Mesenchymal stem cell (in vitro differentiated cells and primary cell): Measurements from ENCODE around the gene UNC5C.

Experiments used
- DNase-seq: peaks from one replicate; pipeline ENCODE4 v3.0.0-alpha.2; 2013
- H2AFZ ChIP-seq: one replicate; pipeline ENCODE4 v1.6.1; 2013; ENCODE audit warnings: low read depth, mild to moderate bottlenecking, control low read depth, inconsistent platforms, low read length, moderate library complexity
- H2AK5ac ChIP-seq: 2 replicates; pipeline ENCODE4 v1.6.1; 2013; ENCODE audit warnings: low read length, moderate library complexity, mild to moderate bottlenecking, inconsistent platforms; ENCODE audit not compliant: severe bottlenecking
- H2BK120ac ChIP-seq: one replicate; pipeline ENCODE4 v1.6.1; 2013; ENCODE audit warnings: low read depth, mild to moderate bottlenecking, inconsistent platforms, low read length, moderate library complexity
- H2BK12ac ChIP-seq, 2 experiments: one replicate each; pipeline ENCODE4 v1.6.1; 2013; ENCODE audit warnings: inconsistent platforms in 2 of 2, low read length in 2 of 2, mild to moderate bottlenecking in 2 of 2, moderate library complexity in 2 of 2, control low read depth in 1 of 2
- H2BK15ac ChIP-seq: one replicate; pipeline ENCODE4 v1.6.1; 2013; ENCODE audit warnings: mild to moderate bottlenecking, low read depth, inconsistent platforms; ENCODE audit not compliant: poor library complexity, severe bottlenecking
- H2BK5ac ChIP-seq: 2 replicates; pipeline ENCODE4 v1.6.1; 2013; ENCODE audit warnings: low read depth, mild to moderate bottlenecking, low read length, control low read depth, inconsistent platforms; ENCODE audit not compliant: poor library complexity, severe bottlenecking
- H3K14ac ChIP-seq, 2 experiments: one replicate each; pipeline ENCODE4 v1.6.1; 2013; ENCODE audit warnings: inconsistent platforms in 2 of 2, low read length in 2 of 2, control low read depth in 1 of 2, mild to moderate bottlenecking in 1 of 2, moderate library complexity in 1 of 2
- H3K18ac ChIP-seq, 2 experiments: one replicate each; pipeline ENCODE4 v1.6.1; 2013; ENCODE audit warnings: inconsistent platforms in 2 of 2, low read length in 2 of 2, control low read depth in 1 of 2, low read depth in 1 of 2, mild to moderate bottlenecking in 1 of 2
- H3K23ac ChIP-seq, 2 experiments: one replicate each; pipeline ENCODE4 v1.6.1; 2013; ENCODE audit warnings: inconsistent platforms in 2 of 2, low read length in 2 of 2, mild to moderate bottlenecking in 2 of 2, moderate library complexity in 2 of 2, control low read depth in 1 of 2
- H3K27ac ChIP-seq: 2 replicates; pipeline ENCODE4 v1.5.1; 2013; ENCODE audit warnings: mild to moderate bottlenecking, moderate library complexity, low read length, control low read depth, inconsistent platforms; ENCODE audit not compliant: poor library complexity, severe bottlenecking
- H3K27me3 ChIP-seq, 2 experiments: 2 replicates each; pipeline versions ENCODE4 v1.6.1 to v1.7.0; 2013; ENCODE audit warnings: low read length in 2 of 2, mild to moderate bottlenecking in 2 of 2, moderate library complexity in 2 of 2, control low read depth in 1 of 2, inconsistent platforms in 1 of 2; ENCODE audit not compliant: control insufficient read depth in 1 of 2, insufficient read depth in 1 of 2
- H3K36me3 ChIP-seq, 2 experiments: 2 replicates each; pipeline versions ENCODE4 v1.6.1 to v1.7.0; 2013; ENCODE audit warnings: low read length in 2 of 2, control low read depth in 1 of 2, inconsistent platforms in 1 of 2, low read depth in 1 of 2, mild to moderate bottlenecking in 1 of 2; ENCODE audit not compliant: insufficient read depth in 2 of 2, control insufficient read depth in 1 of 2
- H3K4ac ChIP-seq, 2 experiments: one replicate each; pipeline ENCODE4 v1.6.1; 2013; ENCODE audit warnings: inconsistent platforms in 2 of 2, low read length in 2 of 2, mild to moderate bottlenecking in 2 of 2, moderate library complexity in 2 of 2, control low read depth in 1 of 2, low read depth in 1 of 2
- H3K4me1 ChIP-seq: 2 replicates; pipeline ENCODE4 v1.6.1; 2013; ENCODE audit warnings: low read depth, low read length, control low read depth; ENCODE audit not compliant: control insufficient read depth, insufficient read depth
- H3K4me2 ChIP-seq: 2 replicates; pipeline ENCODE4 v1.6.1; 2013; ENCODE audit warnings: low read length, mild to moderate bottlenecking, inconsistent platforms; ENCODE audit not compliant: poor library complexity, severe bottlenecking
- H3K4me3 ChIP-seq, 2 experiments: 2 replicates each; pipeline versions ENCODE4 v1.5.1 to v1.7.0; 2013; ENCODE audit warnings: low read length in 2 of 2, mild to moderate bottlenecking in 2 of 2, control low read depth in 1 of 2, low read depth in 1 of 2; ENCODE audit not compliant: insufficient read depth in 1 of 2
- H3K79me1 ChIP-seq: replicated peaks from 2 replicates; pipeline ENCODE4 v1.6.1; 2013; ENCODE audit warnings: mild to moderate bottlenecking, control low read depth, low read length, inconsistent platforms; ENCODE audit not compliant: poor library complexity, severe bottlenecking
- H3K9ac ChIP-seq: 2 replicates; pipeline ENCODE4 v1.7.0; 2013; ENCODE audit warnings: mild to moderate bottlenecking, low read length, moderate library complexity
- H3K9me3 ChIP-seq: 2 replicates; pipeline ENCODE4 v1.7.0; 2013; ENCODE audit warnings: mild to moderate bottlenecking, low read length; ENCODE audit not compliant: control insufficient read depth
- H4K8ac ChIP-seq: one replicate; pipeline ENCODE4 v1.6.1; 2013; ENCODE audit warnings: inconsistent platforms, mild to moderate bottlenecking, low read length, moderate library complexity
- H4K91ac ChIP-seq: one replicate; pipeline ENCODE4 v1.6.1; 2013; ENCODE audit warnings: mild to moderate bottlenecking, low read length, inconsistent platforms
- WGBS: methylation state at CpG from one replicate; pipeline ENCODE4 v1.1.7; 2013; ENCODE audit warnings: mixed read lengths; 5-methylcytosine and 5-hydroxymethylcytosine counted together

Gene UNC5C

DNA sequence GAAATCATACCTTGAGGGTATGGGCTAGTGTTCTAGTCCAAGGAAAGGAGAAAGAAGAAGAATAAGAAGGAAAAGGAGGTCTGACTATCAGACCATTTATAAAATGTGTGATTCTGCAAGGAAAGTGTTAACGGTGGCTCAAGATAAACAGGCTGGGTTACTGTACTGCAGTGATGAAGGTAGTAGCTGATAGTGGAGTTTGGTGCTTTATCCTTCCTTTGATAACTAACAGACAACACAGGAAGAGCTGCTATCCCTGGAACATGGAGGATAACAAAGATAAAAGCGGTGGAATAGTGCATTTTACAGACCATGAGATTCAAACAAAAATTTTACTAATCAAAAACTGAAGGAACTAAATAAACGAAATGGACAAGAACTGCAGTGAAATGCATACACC is 2.6 kb downstream of the UNC5C start:
- Histone ChIP-seq H2BK15ac (no peak overlapping the region), H3K9me3 (no peaks in the 10 kb centered on the region), H2AK5ac (no peak overlapping the region), H3K27me3 (peaks cover 8 to 67% of the 10 kb centered on the region in 2 experiments), H4K8ac (no peak overlapping the region), H2BK120ac (no peak overlapping the region), H2AFZ (no peak overlapping the region), H3K4ac (no peak overlapping the region), H3K4me3 (no peak overlapping the region), H4K91ac (no peak overlapping the region), H3K36me3 (no peaks in the 10 kb centered on the region), H3K27ac (no peak overlapping the region), H3K9ac (no peak overlapping the region), H3K18ac (no peak overlapping the region), H3K4me2 (no peak overlapping the region), H3K23ac (no peak overlapping the region), H2BK12ac (no peak overlapping the region), H3K4me1 (peaks cover 16% of the 10 kb centered on the region), H3K79me1 (no peaks in the 10 kb centered on the region), H3K14ac (no peak overlapping the region), H2BK5ac (no peak overlapping the region)
- no peak for DNase-seq
- WGBS: 0% methylated on average over 3 of the region's 3 CpGs

DNA sequence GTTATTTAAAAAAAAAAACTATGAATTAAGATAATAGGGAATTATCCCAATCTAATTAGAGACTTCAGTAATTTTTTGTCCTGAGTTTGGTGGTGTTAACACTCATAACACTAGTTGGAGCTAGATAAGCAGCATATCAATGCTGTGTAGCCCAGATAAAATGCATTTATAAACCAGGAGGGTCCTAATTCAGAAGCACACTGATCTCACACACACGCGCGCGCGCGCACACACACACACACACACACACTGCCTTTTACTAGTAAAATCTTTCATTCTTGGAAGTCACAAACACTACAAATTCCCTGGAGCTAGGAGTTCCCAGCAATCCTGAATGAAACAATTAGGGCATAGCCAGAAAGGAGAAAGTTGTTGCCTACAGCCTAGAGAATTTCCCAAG is 3.2 kb downstream of the UNC5C start:
- peak; percentile 57 for DNase-seq
- Histone ChIP-seq H3K23ac (no peak overlapping the region), H4K8ac (no peak overlapping the region), H2BK12ac (no peak overlapping the region), H3K18ac (peak overlapping the region in 1 of 2 experiments; percentile 40), H3K4me1 (peaks cover 16% of the 10 kb centered on the region), H2BK5ac (no peak overlapping the region), H2BK120ac (no peak overlapping the region), H3K27me3 (peaks cover 8 to 60% of the 10 kb centered on the region in 2 experiments), H3K14ac (no peak overlapping the region), H3K36me3 (no peaks in the 10 kb centered on the region), H3K9me3 (no peaks in the 10 kb centered on the region), H2AFZ (no peak overlapping the region), H3K4me3 (no peak overlapping the region), H2BK15ac (no peak overlapping the region), H3K79me1 (no peaks in the 10 kb centered on the region), H4K91ac (no peak overlapping the region), H3K4ac (peak overlapping the region in 1 of 2 experiments; percentile 51), H3K27ac (no peak overlapping the region), H3K9ac (no peak overlapping the region), H3K4me2 (no peak overlapping the region), H2AK5ac (no peak overlapping the region)
- WGBS: 61% methylated on average over 6 of the region's 6 CpGs

DNA sequence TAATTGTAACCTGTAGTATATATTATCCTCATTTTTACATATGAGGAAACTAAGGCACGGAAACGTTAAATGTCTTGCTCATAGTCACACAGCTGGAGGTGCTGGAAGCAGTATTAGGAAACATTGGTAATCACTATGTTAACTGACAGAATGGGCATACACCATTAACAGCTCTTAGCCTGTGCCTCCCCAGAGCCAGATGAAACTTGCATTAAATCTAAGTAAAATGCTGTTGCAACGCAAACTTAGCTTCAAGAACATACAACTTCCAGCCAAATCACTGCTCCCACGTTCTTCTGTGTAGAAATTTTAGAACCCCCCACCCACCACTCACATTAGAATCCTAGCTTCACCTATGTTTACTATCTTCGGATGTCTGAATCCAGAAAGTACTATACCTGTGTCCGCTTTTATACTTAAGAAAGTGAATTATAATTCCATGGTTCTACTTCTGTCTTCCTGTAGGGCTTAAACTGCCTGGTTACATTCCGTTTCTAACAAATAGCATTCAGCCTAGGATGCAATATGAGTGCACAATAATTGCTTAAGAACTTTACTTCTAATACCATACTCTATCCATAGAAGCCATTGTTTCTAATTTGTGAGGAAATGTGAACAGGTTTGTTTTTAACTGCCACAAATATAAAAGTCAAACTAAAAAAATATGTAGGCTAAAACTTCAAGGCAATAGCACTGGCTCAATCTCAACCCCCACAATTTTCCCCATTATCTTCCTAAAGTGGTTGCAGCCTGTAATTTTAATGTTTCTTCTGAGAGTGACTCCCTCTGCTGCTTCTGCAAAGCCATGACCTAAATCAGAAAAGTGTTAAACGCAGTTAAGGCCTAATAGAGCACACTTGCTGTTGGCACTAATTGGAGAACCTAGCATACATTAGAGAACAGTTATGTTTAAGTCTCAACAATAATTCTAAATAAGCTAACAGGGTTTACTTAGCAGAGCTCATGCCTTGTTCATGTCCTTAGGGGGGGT is 4.4 kb downstream of the UNC5C start:
- Histone ChIP-seq H2BK15ac (no peak overlapping the region), H3K14ac (no peak overlapping the region), H2AFZ (no peak overlapping the region), H2AK5ac (no peak overlapping the region), H3K9ac (no peak overlapping the region), H3K27me3 (peaks cover 8 to 49% of the 10 kb centered on the region in 2 experiments), H2BK120ac (no peak overlapping the region), H2BK5ac (no peak overlapping the region), H4K91ac (peak overlapping the region; percentile 68), H2BK12ac (no peak overlapping the region), H3K27ac (no peak overlapping the region), H3K4me3 (no peak overlapping the region), H3K23ac (no peak overlapping the region), H3K79me1 (no peaks in the 10 kb centered on the region), H3K18ac (peak overlapping the region in 1 of 2 experiments; percentile 33), H3K9me3 (no peaks in the 10 kb centered on the region), H3K36me3 (no peaks in the 10 kb centered on the region), H3K4me2 (no peak overlapping the region), H3K4ac (no peak overlapping the region), H3K4me1 (peaks cover 13% of the 10 kb centered on the region), H4K8ac (no peak overlapping the region)
- peak; percentile 74 for DNase-seq
- 67% methylated on average over 6 of the region's 8 CpGs for whole genome bisulfite sequencing

DNA sequence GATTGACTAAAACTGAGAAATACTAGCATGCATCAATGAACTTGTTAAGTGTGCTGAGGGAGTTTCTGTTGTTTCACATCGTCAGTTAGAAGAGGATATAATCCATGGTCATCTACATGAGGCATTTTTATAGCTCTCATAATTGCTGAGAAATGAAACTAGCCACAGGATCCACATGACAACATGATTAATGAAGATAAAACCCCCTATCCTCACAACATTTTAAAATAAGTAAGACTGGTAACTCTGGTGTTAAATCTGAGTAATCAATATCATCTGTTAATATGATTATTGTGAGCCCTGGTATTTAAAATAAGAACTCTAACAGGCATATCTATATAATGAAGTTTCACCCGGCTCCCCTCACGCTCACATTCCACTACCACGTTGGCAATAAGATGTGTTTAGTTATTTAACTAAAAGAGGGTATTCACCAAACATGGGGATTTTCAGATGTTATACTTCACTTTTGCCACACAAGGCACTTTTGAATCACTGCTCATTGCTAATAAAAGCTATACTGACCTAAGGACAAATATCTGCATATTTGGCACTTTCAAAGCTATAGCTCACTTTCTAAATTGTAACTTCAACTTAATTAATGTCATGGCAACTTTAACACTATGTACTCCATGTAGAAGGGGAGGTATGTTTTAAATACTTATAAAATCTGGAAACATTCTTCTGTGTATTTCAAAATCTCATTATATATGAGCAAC is 6.7 kb downstream of the UNC5C start:
- Histone ChIP-seq H3K27ac (no peak overlapping the region), H3K27me3 (peaks cover 3 to 27% of the 10 kb centered on the region in 2 experiments), H3K14ac (no peak overlapping the region), H2AFZ (no peak overlapping the region), H3K9me3 (no peaks in the 10 kb centered on the region), H3K18ac (no peak overlapping the region), H3K9ac (no peak overlapping the region), H2BK12ac (no peak overlapping the region), H2BK120ac (no peak overlapping the region), H3K23ac (no peak overlapping the region), H2BK15ac (no peak overlapping the region), H3K4me1 (peaks cover 2% of the 10 kb centered on the region), H4K91ac (no peak overlapping the region), H2BK5ac (no peak overlapping the region), H3K4ac (no peak overlapping the region), H3K79me1 (no peaks in the 10 kb centered on the region), H2AK5ac (no peak overlapping the region), H3K36me3 (no peaks in the 10 kb centered on the region), H4K8ac (no peak overlapping the region), H3K4me2 (no peak overlapping the region), H3K4me3 (no peak overlapping the region)
- no CpG with 5 or more reads among the region's 4 CpGs for WGBS
- peak; percentile 76 for DNase-seq
